ENCODE measurements around the gene UBIAD1. TPM values are rescaled to one million over a fixed set of nuclear protein-coding genes. Genes with fewer than 3 reads are reported as not detected.

UBIAD1 gene
- total and polyA plus RNA-seq, 10 of the 15 experiments (the other 5 are each of a cell fraction or from before 2014, with no cell fraction given): 4.5 to 23.8 (median 16.0) TPM

- no peak for TF ChIP-seq CBX3 (IDR thresholded peaks at IDR 0.05; ENCODE audit: borderline replicate concordance, low read depth)
- no peak for TF ChIP-seq ZSCAN29 (IDR thresholded peaks at IDR 0.05)
- peak; percentile 38 for TF ChIP-seq MEF2B (IDR thresholded peaks at IDR 0.05; ENCODE audit: partially characterized antibody, poor library complexity, severe bottlenecking)
- no peak for TF ChIP-seq SUZ12 (IDR thresholded peaks at IDR 0.05; ENCODE audit: unreplicated experiment)
- no peak for TF ChIP-seq BCL11A (IDR thresholded peaks at IDR 0.05; ENCODE audit: low read depth, low read length)
- TF ChIP-seq ETV6 (conservative IDR thresholded peaks at IDR 0.05 in 1 of 2, IDR thresholded peaks at IDR 0.05 in 1 of 2; ENCODE audit: borderline replicate concordance in 1 of 2, low read depth in 1 of 2): no peak
- TF ChIP-seq GABPA (IDR thresholded peaks at IDR 0.05; ENCODE audit: low read depth): peak; percentile 83
- peak; percentile 22; the same call in 1 of the 2 replicates for TF ChIP-seq EED (IDR thresholded peaks at IDR 0.05; ENCODE audit: low read depth)
- peak; percentile 40; the same call in 1 of the 2 replicates for TF ChIP-seq SMARCA5 (IDR thresholded peaks at IDR 0.05)
- TF ChIP-seq BCL3 (IDR thresholded peaks at IDR 0.05; ENCODE audit: borderline replicate concordance, insufficient read depth, low read depth, low read length, poor library complexity, severe bottlenecking): no peak
- TF ChIP-seq E2F4 (IDR thresholded peaks at IDR 0.05; ENCODE audit: low read depth, low read length): no peak
- no peak; the same call in 1 of the 2 replicates for TF ChIP-seq PAX5 (IDR thresholded peaks at IDR 0.05; ENCODE audit: borderline replicate concordance, low read depth, low read length)
- no peak; the same call in 1 of the 2 replicates for TF ChIP-seq SPI1 (IDR thresholded peaks at IDR 0.05; ENCODE audit: borderline replicate concordance, insufficient read depth, low read depth, low read length)
- TF ChIP-seq, protein P1, sequence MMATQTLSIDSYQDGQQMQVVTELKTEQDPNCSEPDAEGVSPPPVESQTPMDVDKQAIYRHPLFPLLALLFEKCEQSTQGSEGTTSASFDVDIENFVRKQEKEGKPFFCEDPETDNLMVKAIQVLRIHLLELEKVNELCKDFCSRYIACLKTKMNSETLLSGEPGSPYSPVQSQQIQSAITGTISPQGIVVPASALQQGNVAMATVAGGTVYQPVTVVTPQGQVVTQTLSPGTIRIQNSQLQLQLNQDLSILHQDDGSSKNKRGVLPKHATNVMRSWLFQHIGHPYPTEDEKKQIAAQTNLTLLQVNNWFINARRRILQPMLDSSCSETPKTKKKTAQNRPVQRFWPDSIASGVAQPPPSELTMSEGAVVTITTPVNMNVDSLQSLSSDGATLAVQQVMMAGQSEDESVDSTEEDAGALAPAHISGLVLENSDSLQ (IDR thresholded peaks at IDR 0.05): peak; percentile 25; the same call in 1 of the 2 replicates
- TF ChIP-seq NFYB (IDR thresholded peaks at IDR 0.05; ENCODE audit: insufficient read depth, low read depth, low read length): no peak
- peak; percentile 88 for TF ChIP-seq SIN3A (IDR thresholded peaks at IDR 0.05; ENCODE audit: low read depth, low read length)
- TF ChIP-seq ESRRA (IDR thresholded peaks at IDR 0.05; ENCODE audit: low read length): no peak
- no peak for TF ChIP-seq CEBPB (IDR thresholded peaks at IDR 0.05; ENCODE audit: borderline replicate concordance in 1 of 2, low read depth in 2 of 2, low read length in 2 of 2)
- no peak for TF ChIP-seq HDGF (IDR thresholded peaks at IDR 0.05)
- no peak for TF ChIP-seq STAT3 (IDR thresholded peaks at IDR 0.05; ENCODE audit: low read depth, low read length)
- TF ChIP-seq NR2C2 (IDR thresholded peaks at IDR 0.05; ENCODE audit: borderline replicate concordance, control insufficient read depth, insufficient read length, low read depth): no peak
- peak; percentile 39; the same call in 1 of the 2 replicates for TF ChIP-seq MLLT1 (IDR thresholded peaks at IDR 0.05)
- no peak for TF ChIP-seq BMI1 (IDR thresholded peaks at IDR 0.05; ENCODE audit: borderline replicate concordance)
Observed at GRCh38 chr1:11272832-11273594, at the start of gene UBIAD1 (continued).

Data from GM12878 (cell line).